Right ventricle myocardium inferior (tissue), 1 donor: ENCODE results near the gene KLLN. TPM values are rescaled to one million over a fixed set of nuclear protein-coding genes. Genes with fewer than 3 reads are reported as not detected.
"Not testable (repeated sequence)": the region's sequence is repeated elsewhere in the genome, so short reads cannot be mapped to it uniquely, and the experiment has no call there.

Experiments
- ATAC-seq: fragments of 200-7000 bp; cut with Tn5 transposase; one replicate; pipeline ENCODE4 v1.9.1; 2020; ENCODE audit warnings: mild to moderate bottlenecking, moderate library complexity
- DNase-seq: peaks from one replicate; pipeline ENCODE4 v3.0.0; 2021; ENCODE audit errors: missing footprints
- intact Hi-C: fragments of 100-400 bp; cut with DNase I; formaldehyde crosslinking; loops from one replicate; pipeline ENCODE4 v1.11.0; 2022
- total RNA-seq: library from RNA; stranded (reverse); fragmentation: NEBNext Ultra II Directional; extraction: Animal tissue kit (Norgen Biotek cat#: 25700); gene quantifications from one replicate; pipeline ENCODE4 v1.2.1, GENCODE V29; 2021
- donor health status: DM: no; HTN: yes; CAD: no; lungs with severe emphysema.

KLLN gene
- total RNA-seq, 1 donor from 2014 or later: 0.27 TPM

DNA sequence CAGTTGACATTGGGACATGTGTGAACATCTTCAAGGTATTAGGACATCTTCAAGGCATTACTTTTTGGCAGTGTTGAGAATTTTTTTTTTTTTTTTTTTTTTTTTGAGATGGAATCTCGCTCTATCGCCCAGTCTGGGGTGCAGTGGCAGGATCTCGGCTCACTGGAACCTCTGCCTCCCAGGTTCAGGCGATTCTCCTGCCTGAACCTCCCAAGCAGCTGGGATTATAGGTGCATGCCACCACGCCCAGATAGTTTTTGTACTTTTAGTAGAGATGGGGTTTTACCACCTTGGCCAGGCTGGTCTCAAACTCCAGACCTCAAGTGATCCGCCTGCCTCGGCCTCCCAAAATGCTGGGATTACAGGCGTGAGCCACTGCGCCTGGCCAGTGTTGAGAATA is 5.8 kb upstream of the KLLN start:
- intact Hi-C loops: loop anchor here (10.0 kb wide), 1 partner anchor 196 kb away; no protein-coding TSS in a partner anchor
- ATAC-seq, DNase-seq: not testable (repeated sequence)

- DNase-seq (no peak), ATAC-seq (no peak)
- intact Hi-C loops: loop anchor here (10.0 kb wide), 1 partner anchor 197 kb away; no protein-coding TSS in a partner anchor
These were observed 4.9 kb upstream of the KLLN start for GRCh38 chr10:87868277-87868676.

DNA sequence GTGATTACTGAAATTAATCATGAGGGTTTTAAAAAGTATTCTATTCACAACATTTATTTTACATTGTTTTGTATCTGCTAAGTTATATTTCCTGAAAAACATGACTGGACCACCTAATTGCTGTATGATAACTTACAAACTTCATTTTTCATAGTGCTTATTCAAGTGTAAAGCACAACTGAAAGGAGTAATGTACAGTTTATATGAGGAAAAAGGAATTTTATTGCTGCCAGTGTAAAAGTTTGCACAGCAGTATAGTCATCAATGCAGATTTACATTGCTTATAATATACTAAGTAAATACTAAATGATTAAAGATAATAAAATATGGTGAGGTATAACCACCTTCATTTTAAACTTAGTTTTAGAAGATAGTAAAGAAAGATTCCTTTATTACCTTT is 4.1 kb upstream of the KLLN start:
- no peak for ATAC-seq
- intact Hi-C loops: loop anchor here (10.0 kb wide), 1 partner anchor 197 kb away; no protein-coding TSS in a partner anchor
- DNase-seq: no peak

GRCh38 chr10:87866412-87866974 is 3.2 kb upstream of the KLLN start:
- intact Hi-C loops: loop anchor here (10.0 kb wide), 1 partner anchor 198 kb away; no protein-coding TSS in a partner anchor
- ATAC-seq: no peak

GRCh38 chr10:87865241-87865881 is 2.0 kb upstream of the KLLN start:
- DNase-seq (no peak), ATAC-seq (no peak)
- intact Hi-C loops: loop anchor here (10.0 kb wide), 1 partner anchor 199 kb away; no protein-coding TSS in a partner anchor

More at GRCh38 chr10:87866412-87866974, 3.2 kb upstream of the KLLN start:
- no peak for DNase-seq

- DNase-seq (no peak), ATAC-seq (no peak)
- intact Hi-C loops: loop anchor here (5.0 to 10.0 kb wide), 7 partner anchors 47 to 683 kb away; partner anchors contain the start of gene ATAD1
These were observed 1.2 kb upstream of the KLLN start for GRCh38 chr10:87864496-87865059.

GRCh38 chr10:87863951-87864495 is 690 bp upstream of the KLLN start:
- peak; percentile 81 for DNase-seq
- ATAC-seq: not testable (repeated sequence)
- intact Hi-C loops: loop anchor here (2.0 to 10.0 kb wide), 8 partner anchors 47 to 683 kb away; partner anchors contain the start of gene ATAD1

DNA sequence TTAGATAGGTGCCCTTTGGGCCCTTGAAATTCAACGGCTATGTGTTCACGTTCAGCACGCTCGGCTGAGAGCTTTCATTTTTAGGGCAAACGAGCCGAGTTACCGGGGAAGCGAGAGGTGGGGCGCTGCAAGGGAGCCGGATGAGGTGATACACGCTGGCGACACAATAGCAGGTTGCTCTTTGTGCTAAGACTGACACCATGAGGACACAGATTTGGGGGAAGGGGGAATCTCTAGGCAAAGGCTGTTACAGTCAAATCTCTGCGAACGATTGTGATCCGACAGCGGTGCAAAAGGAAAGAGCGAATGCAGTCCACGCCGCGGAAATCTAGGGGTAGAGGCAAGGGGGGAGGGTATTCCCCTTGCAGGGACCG is 667 bp downstream of the KLLN start:
- ATAC-seq (no peak), DNase-seq (no peak)
- intact Hi-C loops: loop anchor here (2.0 to 10.0 kb wide), 8 partner anchors 45 to 685 kb away; partner anchors contain the start of gene ATAD1

- intact Hi-C loops: loop anchor here (2.0 to 10.0 kb wide), 8 partner anchors 45 to 685 kb away; partner anchors contain the start of gene ATAD1
- ATAC-seq: peak; percentile 91
- peak; percentile 98 for DNase-seq
These were observed 1.2 kb downstream of the KLLN start for GRCh38 chr10:87861953-87862678.

- intact Hi-C loops: loop anchor here (5.0 to 10.0 kb wide), 7 partner anchors 44 to 686 kb away; partner anchors contain the start of gene ATAD1
- DNase-seq (peak; percentile 90), ATAC-seq (peak; percentile 69)
These were observed 1.8 kb downstream of the KLLN start for GRCh38 chr10:87861566-87861952.

GRCh38 chr10:87860816-87861403 is 2.4 kb downstream of the KLLN start:
- intact Hi-C loops: loop anchor here (5.0 to 10.0 kb wide), 7 partner anchors 44 to 686 kb away; partner anchors contain the start of gene ATAD1
- DNase-seq (no peak), ATAC-seq (no peak)

- intact Hi-C loops: loop anchor here (5.0 to 10.0 kb wide), 7 partner anchors 43 to 687 kb away; partner anchors contain the start of gene ATAD1
- no peak for DNase-seq
These were observed 3.1 kb downstream of the KLLN start for GRCh38 chr10:87860156-87860795.

DNA sequence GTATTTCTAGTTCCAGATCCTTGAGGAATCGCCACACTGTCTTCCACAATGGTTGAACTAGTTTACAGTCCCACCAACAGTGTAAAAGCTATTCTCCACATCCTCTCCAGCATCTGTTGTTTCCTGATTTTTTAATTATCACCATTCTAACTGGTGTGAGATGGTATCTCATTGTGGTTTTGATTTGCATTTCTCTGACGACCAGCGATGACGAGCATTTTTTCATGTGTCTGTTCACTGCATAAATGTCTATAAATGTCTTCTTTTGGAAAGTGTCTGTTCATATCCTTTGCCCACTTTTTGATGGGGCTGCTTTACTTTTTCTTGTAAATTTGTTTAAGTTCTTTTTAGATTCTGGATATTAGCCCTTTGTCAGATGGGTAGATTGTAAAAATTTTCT is 7.7 kb downstream of the KLLN start:
- intact Hi-C loops: not testable (repeated sequence)

More at GRCh38 chr10:87860156-87860795, 3.1 kb downstream of the KLLN start:
- no peak for ATAC-seq

GRCh38 chr10:87855247-87855646 is 8.1 kb downstream of the KLLN start:
- intact Hi-C loops, DNase-seq, ATAC-seq: not testable (repeated sequence)

More for the DNA sequence above, 7.7 kb downstream of the KLLN start:
- ATAC-seq, DNase-seq: not testable (repeated sequence)

GRCh38 chr10:87852089-87852488 is 11.2 kb downstream of the KLLN start:
- no peak for DNase-seq
- ATAC-seq: no peak
- intact Hi-C loops: no loop called here

DNA sequence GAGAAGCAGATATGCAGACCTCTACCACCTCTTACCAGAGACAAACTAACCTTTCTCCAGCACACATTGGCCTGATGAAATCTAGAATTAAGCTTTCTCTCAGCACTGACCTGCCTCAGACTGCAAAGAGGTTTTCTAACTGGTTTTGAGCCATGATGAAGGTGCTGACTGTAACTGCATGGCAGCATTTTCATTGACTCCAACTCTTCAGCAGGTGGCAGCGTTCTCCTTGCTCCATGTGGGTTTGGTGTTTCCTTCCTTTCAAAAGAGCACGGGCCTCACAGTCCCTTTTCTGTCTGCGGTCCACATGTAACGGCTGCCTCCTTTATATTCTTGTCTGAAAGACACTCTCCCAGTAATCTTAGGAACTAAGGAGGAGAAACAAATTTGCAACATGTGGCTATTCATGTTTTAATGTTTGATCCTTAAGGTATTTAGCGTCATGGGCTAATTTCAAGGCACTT is 12.6 kb downstream of the KLLN start:
- ATAC-seq: peak; percentile 96
- intact Hi-C loops: no loop called here
- no peak for DNase-seq

GRCh38 chr10:87849001-87849400 is 14.3 kb downstream of the KLLN start:
- ATAC-seq (no peak), DNase-seq (no peak)
- intact Hi-C loops: no loop called here
